ENCODE results near the gene PPDPF. TPM values are rescaled to one million over a fixed set of nuclear protein-coding genes. Genes with fewer than 3 reads are reported as not detected.
A peak's percentile ranks its signal among the peaks of the same experiment; 100 is the strongest.

Gene PPDPF
- total RNA-seq, 1 donor from 2014 or later = 251 TPM

DNA sequence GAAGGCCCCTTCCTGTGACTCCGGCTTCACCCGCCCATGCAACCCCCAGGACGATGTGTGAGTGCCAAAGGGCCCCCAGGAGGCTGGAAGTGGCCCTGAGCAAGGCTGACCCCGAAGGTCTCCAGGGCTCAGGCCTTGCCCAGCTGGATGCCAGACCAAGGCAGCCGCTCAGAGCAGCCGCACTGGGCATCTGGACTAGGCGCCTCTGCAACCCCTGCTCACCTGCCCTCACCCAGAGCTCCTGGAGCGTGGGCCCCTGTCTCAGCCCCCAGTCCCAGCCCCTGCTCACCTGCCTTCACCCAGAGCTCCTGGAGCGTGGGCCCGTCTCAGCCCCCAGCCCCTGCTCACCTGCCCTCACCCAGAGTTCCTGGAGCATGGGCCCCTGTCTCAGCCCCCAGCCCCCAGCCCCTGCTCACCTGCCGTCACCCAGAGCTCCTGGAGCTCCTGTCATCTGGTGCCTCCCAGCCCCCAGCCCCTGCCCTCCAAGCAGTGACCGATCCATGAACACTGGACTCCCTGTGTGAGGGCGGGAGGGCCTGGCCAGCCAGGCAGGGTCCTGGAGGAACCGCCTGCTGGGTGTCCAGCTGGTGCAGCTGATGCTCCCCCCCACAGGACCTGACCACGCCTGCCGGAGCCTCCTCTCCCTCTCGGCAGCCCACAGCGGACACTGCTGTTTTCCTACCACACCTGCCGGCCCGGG is 25.8 kb downstream of the PPDPF start:
- no peak for DNase-seq (ENCODE audit: low read depth)
- Histone ChIP-seq H3K27me3 (ENCODE audit: insufficient read depth, low read length) (no peaks in the 10 kb centered on the region), H3K4me1 (ENCODE audit: insufficient read depth, low read length) (no peaks in the 10 kb centered on the region), H3K4me3 (ENCODE audit: insufficient read depth, low read depth, low read length) (no peak overlapping the region), H3K9me3 (ENCODE audit: insufficient read depth, low read depth, low read length) (no peaks in the 10 kb centered on the region), H3K36me3 (ENCODE audit: insufficient read depth, low read length) (no peaks in the 10 kb centered on the region), H3K27ac (ENCODE audit: low read depth, low read length) (no peak overlapping the region), H3K4me2 (ENCODE audit: low read length) (no peak overlapping the region), H2AFZ (ENCODE audit: low read depth, low read length) (no peak overlapping the region), H3K79me2 (ENCODE audit: insufficient read depth, low read length) (no peaks in the 10 kb centered on the region), H3K9ac (ENCODE audit: low read length) (no peak overlapping the region), H4K20me1 (ENCODE audit: insufficient read depth, low read length) (no peaks in the 10 kb centered on the region)
- Mint-ChIP-seq H3K4me1 (ENCODE audit: low read depth, unreplicated experiment) (peaks cover 2% of the 10 kb centered on the region), H3K27me3 (ENCODE audit: low read depth, unreplicated experiment) (peaks cover 7% of the 10 kb centered on the region), H3K9me3 (ENCODE audit: unreplicated experiment) (no peaks in the 10 kb centered on the region), H3K36me3 (ENCODE audit: low read depth, unreplicated experiment) (peaks cover 2% of the 10 kb centered on the region), H3K27ac (ENCODE audit: unreplicated experiment) (no peak overlapping the region), H3K4me3 (ENCODE audit: unreplicated experiment) (no peak overlapping the region)
- no peak for FAIRE-seq
- no peak for TF ChIP-seq EZH2 (IDR thresholded peaks at IDR 0.05; ENCODE audit: insufficient read depth, low read length)
- TF ChIP-seq, protein P1, sequence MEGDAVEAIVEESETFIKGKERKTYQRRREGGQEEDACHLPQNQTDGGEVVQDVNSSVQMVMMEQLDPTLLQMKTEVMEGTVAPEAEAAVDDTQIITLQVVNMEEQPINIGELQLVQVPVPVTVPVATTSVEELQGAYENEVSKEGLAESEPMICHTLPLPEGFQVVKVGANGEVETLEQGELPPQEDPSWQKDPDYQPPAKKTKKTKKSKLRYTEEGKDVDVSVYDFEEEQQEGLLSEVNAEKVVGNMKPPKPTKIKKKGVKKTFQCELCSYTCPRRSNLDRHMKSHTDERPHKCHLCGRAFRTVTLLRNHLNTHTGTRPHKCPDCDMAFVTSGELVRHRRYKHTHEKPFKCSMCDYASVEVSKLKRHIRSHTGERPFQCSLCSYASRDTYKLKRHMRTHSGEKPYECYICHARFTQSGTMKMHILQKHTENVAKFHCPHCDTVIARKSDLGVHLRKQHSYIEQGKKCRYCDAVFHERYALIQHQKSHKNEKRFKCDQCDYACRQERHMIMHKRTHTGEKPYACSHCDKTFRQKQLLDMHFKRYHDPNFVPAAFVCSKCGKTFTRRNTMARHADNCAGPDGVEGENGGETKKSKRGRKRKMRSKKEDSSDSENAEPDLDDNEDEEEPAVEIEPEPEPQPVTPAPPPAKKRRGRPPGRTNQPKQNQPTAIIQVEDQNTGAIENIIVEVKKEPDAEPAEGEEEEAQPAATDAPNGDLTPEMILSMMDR (IDR thresholded peaks at IDR 0.05; ENCODE audit: insufficient read depth, low read depth, low read length) = no peak

DNA sequence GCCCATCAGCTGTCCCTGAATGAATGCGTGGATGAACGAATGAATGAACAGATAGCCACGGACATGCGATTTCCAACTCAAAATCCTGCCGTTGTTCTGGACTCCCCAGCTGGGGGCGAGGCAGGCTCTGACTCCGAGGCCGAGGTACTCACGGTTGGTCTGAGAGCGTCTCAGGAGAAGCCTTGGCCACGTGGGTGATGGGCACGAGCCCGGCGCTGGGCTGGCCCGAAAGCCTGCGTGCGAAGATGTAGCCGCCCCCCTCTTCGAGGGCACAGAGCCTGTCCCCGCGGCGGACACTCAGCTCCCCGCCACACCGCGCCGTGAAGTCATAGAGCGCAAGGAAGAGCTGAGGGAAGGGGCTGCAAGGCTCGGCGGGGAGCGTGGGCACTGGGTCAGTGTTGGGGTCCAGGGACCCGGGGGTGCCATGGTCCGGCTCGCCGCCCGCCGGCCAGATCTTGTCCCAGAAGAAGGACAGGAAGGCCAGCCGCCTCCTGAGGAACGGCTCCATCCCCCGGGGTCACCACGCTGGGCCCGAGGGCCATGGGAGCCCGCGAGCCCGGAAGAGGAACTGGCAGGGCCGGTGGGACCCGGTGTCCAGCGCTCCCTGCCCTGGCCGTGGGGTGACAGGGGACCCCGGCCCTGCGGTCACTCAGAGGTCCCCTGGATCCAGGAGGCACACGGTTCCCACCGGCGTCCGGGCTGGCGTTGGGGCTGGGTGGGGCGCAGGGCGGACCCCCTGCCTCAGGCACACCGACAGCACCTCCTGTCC is 26.6 kb downstream of the PPDPF start:
- no peak overlapping the region for H3K4me2 ChIP-seq (ENCODE audit: low read length)
- Mint-ChIP-seq H3K4me1 (ENCODE audit: low read depth, unreplicated experiment) (peaks cover 2% of the 10 kb centered on the region), H3K27ac (ENCODE audit: unreplicated experiment) (no peak overlapping the region), H3K9me3 (ENCODE audit: unreplicated experiment) (no peaks in the 10 kb centered on the region), H3K36me3 (ENCODE audit: low read depth, unreplicated experiment) (peaks cover 2% of the 10 kb centered on the region), H3K4me3 (ENCODE audit: unreplicated experiment) (no peak overlapping the region), H3K27me3 (ENCODE audit: low read depth, unreplicated experiment) (peaks cover 7% of the 10 kb centered on the region)
- no peaks in the 10 kb centered on the region for H4K20me1 ChIP-seq (ENCODE audit: insufficient read depth, low read length)
- no peaks in the 10 kb centered on the region for H3K27me3 ChIP-seq (ENCODE audit: insufficient read depth, low read length)
- no peaks in the 10 kb centered on the region for H3K9me3 ChIP-seq (ENCODE audit: insufficient read depth, low read depth, low read length)
- FAIRE-seq (no peak), DNase-seq (ENCODE audit: low read depth) (no peak)
- H3K27ac ChIP-seq (ENCODE audit: low read depth, low read length) = no peak overlapping the region
- no peak overlapping the region for H3K4me3 ChIP-seq (ENCODE audit: insufficient read depth, low read depth, low read length)
- no peaks in the 10 kb centered on the region for H3K4me1 ChIP-seq (ENCODE audit: insufficient read depth, low read length)
- H3K9ac ChIP-seq (ENCODE audit: low read length) = no peak overlapping the region
- no peaks in the 10 kb centered on the region for H3K79me2 ChIP-seq (ENCODE audit: insufficient read depth, low read length)
- H3K36me3 ChIP-seq (ENCODE audit: insufficient read depth, low read length) = no peaks in the 10 kb centered on the region
- no peak overlapping the region for H2AFZ ChIP-seq (ENCODE audit: low read depth, low read length)
- TF ChIP-seq, protein P1 (IDR thresholded peaks at IDR 0.05; ENCODE audit: insufficient read depth, low read depth, low read length) = no peak
- peak; percentile 26 for TF ChIP-seq EZH2 (IDR thresholded peaks at IDR 0.05; ENCODE audit: insufficient read depth, low read length)

Data from astrocyte (in vitro differentiated cells and primary cell).